Nucleus accumbens (tissue), 56 donors: ENCODE data around the gene PTPRT.
A peak's percentile ranks its signal among the peaks of the same experiment; 100 is the strongest.

Experiments
- DNase-seq, 56 donors: peaks; one replicate each; lab custom pipeline; 2025; lab: John Stamatoyannopoulos, UW

Gene PTPRT

GRCh38 chr20:42063141-42063540 lies 1126.6 kb downstream of the PTPRT start:
- DNase-seq = no peak

- DNase-seq = no peak
These were observed 1136.4 kb downstream of the PTPRT start for GRCh38 chr20:42053350-42053749.

GRCh38 chr20:42051921-42052320 lies 1137.8 kb downstream of the PTPRT start:
- no peak for DNase-seq

- DNase-seq = no peak
These were observed 1143.2 kb downstream of the PTPRT start for GRCh38 chr20:42046371-42047085.

GRCh38 chr20:42043921-42044320 lies 1145.8 kb downstream of the PTPRT start:
- DNase-seq = no peak

GRCh38 chr20:42041000-42041565 lies 1148.6 kb downstream of the PTPRT start:
- DNase-seq = peak in 4 of 56 donors; percentile 0 to 33 (median 4)

GRCh38 chr20:42027746-42028268 lies 1161.9 kb downstream of the PTPRT start:
- no peak for DNase-seq

GRCh38 chr20:42026599-42026998 lies 1163.1 kb downstream of the PTPRT start:
- no peak for DNase-seq

- no peak for DNase-seq
These were observed 1165.1 kb downstream of the PTPRT start for GRCh38 chr20:42024653-42025052.
